Measurements from ENCODE around the gene PKLR. TPM values are rescaled to one million over a fixed set of nuclear protein-coding genes. Genes with fewer than 3 reads are reported as not detected.

PKLR gene
- total RNA-seq, 1 experiment from 2014 or later, result not detected

DNA sequence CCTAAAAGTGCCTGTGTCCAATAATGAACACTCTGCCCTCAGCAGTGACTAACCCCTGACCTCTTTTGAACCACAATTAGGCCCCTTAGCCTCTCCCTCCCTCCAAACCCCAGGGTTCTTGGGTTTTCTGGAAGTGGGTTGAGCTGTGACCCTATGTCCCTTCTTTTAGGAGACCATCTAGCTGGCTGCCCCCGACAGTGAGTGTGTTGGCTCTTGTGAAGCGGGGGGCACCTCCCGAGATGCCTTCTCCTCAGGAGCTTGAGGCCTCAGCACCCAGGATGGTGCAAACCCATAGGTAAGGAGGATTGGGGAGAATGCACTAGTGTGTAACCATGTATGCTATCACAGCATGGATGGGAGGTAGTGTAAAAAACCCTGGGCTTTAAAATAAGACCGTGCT, 26.7 kb upstream of the PKLR start:
- no peak overlapping the region for H3K27ac ChIP-seq (ENCODE audit: insufficient read length, low read depth, low read length)
- WGBS (ENCODE audit: extremely low coverage, insufficient read length, low lambda C conversion rate), result no CpG with 5 or more reads among the region's 4 CpGs
- no peak overlapping the region for H3K4me2 ChIP-seq (ENCODE audit: insufficient read depth, insufficient read length, low read length)
- peaks cover 14% of the 10 kb centered on the region for H3K23me2 ChIP-seq (ENCODE audit: insufficient read length, low read depth, low read length, poor library complexity, severe bottlenecking)
- Mint-ChIP-seq H3K9me3 (no peaks in the 10 kb centered on the region), H3K27ac (no peak overlapping the region), H3K36me3 (ENCODE audit: insufficient read depth in 1 of 3, low read depth in 3 of 3) (peaks cover 15 to 50% (median 48%) of the 10 kb centered on the region in 3 experiments; a peak in 6 of 7 replicates), H3K4me3 (no peak overlapping the region), H3K27me3 (ENCODE audit: low read depth) (no peaks in the 10 kb centered on the region; the same call in 1 of the 2 replicates), H3K4me1 (peaks cover 8 to 9% of the 10 kb centered on the region in 2 experiments)
- no peak overlapping the region for H2BK15ac ChIP-seq (ENCODE audit: low read depth, low read length)
- no peak overlapping the region for H2AK5ac ChIP-seq (ENCODE audit: insufficient read length, low read length)
- no peak overlapping the region for H2BK20ac ChIP-seq (ENCODE audit: low read depth, low read length, poor library complexity, severe bottlenecking)
- H3K23ac ChIP-seq (ENCODE audit: insufficient read length, low read depth, low read length), result no peak overlapping the region
- DNase-seq, result no peak
- H3K9ac ChIP-seq (ENCODE audit: extremely low read depth, insufficient read length, low read length), result no peak overlapping the region
- H4K5ac ChIP-seq (ENCODE audit: insufficient read length, low read depth, low read length), result no peak overlapping the region
- no peak overlapping the region for H4K91ac ChIP-seq (ENCODE audit: insufficient read length, low read depth, low read length)
- no peak overlapping the region for H3K4ac ChIP-seq (ENCODE audit: low read depth, low read length)
- no peaks in the 10 kb centered on the region for H3K9me3 ChIP-seq (ENCODE audit: control insufficient read depth, low read depth, low read length)
- no peaks in the 10 kb centered on the region for H3K79me1 ChIP-seq (ENCODE audit: insufficient read depth, low read depth, low read length, poor library complexity, severe bottlenecking)
- H2AFZ ChIP-seq (ENCODE audit: low read length), result no peak overlapping the region
- no peaks in the 10 kb centered on the region for H3K27me3 ChIP-seq (ENCODE audit: insufficient read depth, low read length)
- no peak overlapping the region for H3K56ac ChIP-seq (ENCODE audit: insufficient read length, low read depth, low read length)
- H2BK120ac ChIP-seq (ENCODE audit: low read depth, low read length, poor library complexity, severe bottlenecking), result no peak overlapping the region
- H2BK5ac ChIP-seq (ENCODE audit: insufficient read length, low read length), result no peak overlapping the region
- no peaks in the 10 kb centered on the region for H3K4me1 ChIP-seq (ENCODE audit: insufficient read depth, low read length)
- no peak overlapping the region for H4K8ac ChIP-seq (replicated peaks; ENCODE audit: insufficient read length, low read depth, low read length)
- H3K18ac ChIP-seq (ENCODE audit: insufficient read length, low read depth, low read length), result no peak overlapping the region
- H2BK12ac ChIP-seq (ENCODE audit: insufficient read length, low read depth, low read length), result no peak overlapping the region
- H3T11ph ChIP-seq (ENCODE audit: low read length), result no peak overlapping the region
- H3K79me2 ChIP-seq (ENCODE audit: insufficient read depth, low read length), result no peaks in the 10 kb centered on the region
- no peak overlapping the region for H3K14ac ChIP-seq (ENCODE audit: insufficient read depth, low read length)
- TF ChIP-seq CTCF (conservative IDR thresholded peaks at IDR 0.05), result no peak
- H4K20me1 ChIP-seq (ENCODE audit: control insufficient read depth, insufficient read depth, insufficient read length), result no peaks in the 10 kb centered on the region
